ENCODE results near the gene FHOD3. TPM values are rescaled to one million over a fixed set of nuclear protein-coding genes. Genes with fewer than 3 reads are reported as not detected.

The FHOD3 gene
- total RNA-seq, 1 experiment from 2014 or later, result 0.34 TPM

GRCh38 chr18:36465276-36465675 is 167.8 kb downstream of the FHOD3 start:
- Histone ChIP-seq H3K27ac (ENCODE audit: low read depth, low read length, poor library complexity, severe bottlenecking) (no peak overlapping the region), H3K9me3 (ENCODE audit: low read depth, low read length, poor library complexity, severe bottlenecking) (no peaks in the 10 kb centered on the region), H3K4me3 (ENCODE audit: low read depth, low read length, poor library complexity, severe bottlenecking) (no peak overlapping the region), H3K36me3 (ENCODE audit: insufficient read depth, low read length, poor library complexity, severe bottlenecking) (no peaks in the 10 kb centered on the region), H3K27me3 (replicated peaks; ENCODE audit: insufficient read depth, low read depth, low read length, poor library complexity) (peaks cover 13% of the 10 kb centered on the region), H3K4me1 (ENCODE audit: insufficient read depth, low read length, poor library complexity, severe bottlenecking) (no peaks in the 10 kb centered on the region)
- POLR2A ChIA-PET (ENCODE audit: low non-redundant PET), result no interaction called here
- CTCF ChIA-PET, result no interaction called here
- TF ChIP-seq EZH2 (IDR thresholded peaks at IDR 0.05; ENCODE audit: borderline replicate concordance, low read depth, low read length, poor library complexity, severe bottlenecking), result no peak
- TF ChIP-seq CTCF (conservative IDR thresholded peaks at IDR 0.05; ENCODE audit: low read depth, low read length), result no peak
- BruUV-seq (replicated peaks), result no TSS peak
- intact Hi-C loops (cut with micrococcal nuclease; ENCODE audit: unreplicated experiment), result no loop called here
- no peak for DNase-seq (ENCODE audit: low spot score)

GRCh38 chr18:36465970-36466369 is 168.5 kb downstream of the FHOD3 start:
- ChIA-PET CTCF (no interaction called here), POLR2A (ENCODE audit: low non-redundant PET) (no interaction called here)
- Histone ChIP-seq H3K27me3 (replicated peaks; ENCODE audit: insufficient read depth, low read depth, low read length, poor library complexity) (peaks cover 15% of the 10 kb centered on the region), H3K4me3 (ENCODE audit: low read depth, low read length, poor library complexity, severe bottlenecking) (no peak overlapping the region), H3K36me3 (ENCODE audit: insufficient read depth, low read length, poor library complexity, severe bottlenecking) (no peaks in the 10 kb centered on the region), H3K27ac (ENCODE audit: low read depth, low read length, poor library complexity, severe bottlenecking) (no peak overlapping the region), H3K9me3 (ENCODE audit: low read depth, low read length, poor library complexity, severe bottlenecking) (no peaks in the 10 kb centered on the region), H3K4me1 (ENCODE audit: insufficient read depth, low read length, poor library complexity, severe bottlenecking) (no peaks in the 10 kb centered on the region)
- intact Hi-C loops (cut with micrococcal nuclease; ENCODE audit: unreplicated experiment), result no loop called here
- DNase-seq (ENCODE audit: low spot score), result no peak
- BruUV-seq (replicated peaks), result no TSS peak
- no peak for TF ChIP-seq EZH2 (IDR thresholded peaks at IDR 0.05; ENCODE audit: borderline replicate concordance, low read depth, low read length, poor library complexity, severe bottlenecking)
- no peak for TF ChIP-seq CTCF (conservative IDR thresholded peaks at IDR 0.05; ENCODE audit: low read depth, low read length)

GRCh38 chr18:36467614-36468013 is 170.1 kb downstream of the FHOD3 start:
- Histone ChIP-seq H3K9me3 (ENCODE audit: low read depth, low read length, poor library complexity, severe bottlenecking) (no peaks in the 10 kb centered on the region), H3K4me1 (ENCODE audit: insufficient read depth, low read length, poor library complexity, severe bottlenecking) (no peaks in the 10 kb centered on the region), H3K4me3 (ENCODE audit: low read depth, low read length, poor library complexity, severe bottlenecking) (no peak overlapping the region), H3K27ac (ENCODE audit: low read depth, low read length, poor library complexity, severe bottlenecking) (no peak overlapping the region), H3K27me3 (replicated peaks; ENCODE audit: insufficient read depth, low read depth, low read length, poor library complexity) (peaks cover 20% of the 10 kb centered on the region), H3K36me3 (ENCODE audit: insufficient read depth, low read length, poor library complexity, severe bottlenecking) (no peaks in the 10 kb centered on the region)
- ChIA-PET POLR2A (ENCODE audit: low non-redundant PET) (no interaction called here), CTCF (no interaction called here)
- no TSS peak for BruUV-seq (replicated peaks)
- TF ChIP-seq EZH2 (IDR thresholded peaks at IDR 0.05; ENCODE audit: borderline replicate concordance, low read depth, low read length, poor library complexity, severe bottlenecking), result no peak
- no peak for TF ChIP-seq CTCF (conservative IDR thresholded peaks at IDR 0.05; ENCODE audit: low read depth, low read length)
- DNase-seq (ENCODE audit: low spot score), result no peak
- intact Hi-C loops (cut with micrococcal nuclease; ENCODE audit: unreplicated experiment), result no loop called here

Measured in A673 (cell line).